OCI-LY3 (cell line): Measurements from ENCODE around the gene KLK7.

Experiments used
- EZH2phosphoT487 ChIP-seq: fragments of 200-600 bp; shearing (Covaris generic); IDR thresholded peaks from 2 replicates; pipeline ENCODE4 v1.6.1; 2018; ENCODE audit warnings: antibody characterized with exemption, mixed run types, low read depth
- TF ChIP-seq, protein P1 (sequence below): fragments of 200-600, 300-600 bp; sonication (generic); IDR thresholded peaks from 2 replicates; pipeline ENCODE4 v1.5.1; 2014; ENCODE audit warnings: antibody characterized with exemption, low read length, low read depth

DNA sequence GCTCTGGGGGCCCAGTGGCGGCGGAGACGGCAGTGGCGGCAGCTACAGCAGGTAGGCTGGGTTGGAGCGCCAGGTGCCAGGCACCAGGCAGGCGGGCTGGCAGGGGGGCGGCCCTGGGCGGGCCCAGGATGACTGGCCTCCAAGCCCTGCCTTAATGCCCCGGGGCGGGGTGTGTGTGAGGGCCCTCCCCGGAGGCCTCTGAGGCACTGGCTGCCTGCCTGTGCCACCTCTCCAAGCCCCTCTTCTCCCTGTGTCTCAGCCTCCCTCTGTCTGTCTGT lies 42.8 kb upstream of the KLK7 start, which contains the start of gene KLK11:
- TF ChIP-seq, protein P1, sequence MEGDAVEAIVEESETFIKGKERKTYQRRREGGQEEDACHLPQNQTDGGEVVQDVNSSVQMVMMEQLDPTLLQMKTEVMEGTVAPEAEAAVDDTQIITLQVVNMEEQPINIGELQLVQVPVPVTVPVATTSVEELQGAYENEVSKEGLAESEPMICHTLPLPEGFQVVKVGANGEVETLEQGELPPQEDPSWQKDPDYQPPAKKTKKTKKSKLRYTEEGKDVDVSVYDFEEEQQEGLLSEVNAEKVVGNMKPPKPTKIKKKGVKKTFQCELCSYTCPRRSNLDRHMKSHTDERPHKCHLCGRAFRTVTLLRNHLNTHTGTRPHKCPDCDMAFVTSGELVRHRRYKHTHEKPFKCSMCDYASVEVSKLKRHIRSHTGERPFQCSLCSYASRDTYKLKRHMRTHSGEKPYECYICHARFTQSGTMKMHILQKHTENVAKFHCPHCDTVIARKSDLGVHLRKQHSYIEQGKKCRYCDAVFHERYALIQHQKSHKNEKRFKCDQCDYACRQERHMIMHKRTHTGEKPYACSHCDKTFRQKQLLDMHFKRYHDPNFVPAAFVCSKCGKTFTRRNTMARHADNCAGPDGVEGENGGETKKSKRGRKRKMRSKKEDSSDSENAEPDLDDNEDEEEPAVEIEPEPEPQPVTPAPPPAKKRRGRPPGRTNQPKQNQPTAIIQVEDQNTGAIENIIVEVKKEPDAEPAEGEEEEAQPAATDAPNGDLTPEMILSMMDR, result no peak
- TF ChIP-seq EZH2phosphoT487, result no peak
